GM12878 (cell line): ENCODE measurements around the gene ZNF620. TPM values are rescaled to one million over a fixed set of nuclear protein-coding genes. Genes with fewer than 3 reads are reported as not detected.
A peak's percentile ranks its signal among the peaks of the same experiment; 100 is the strongest.

Experiments used
- CBX5 ChIP-seq: sonication (generic); IDR thresholded peaks from 2 replicates; pipeline ENCODE4 v1.6.1; 2016; ENCODE audit warnings: low read depth, moderate library complexity, mild to moderate bottlenecking, inconsistent platforms
- CEBPZ ChIP-seq: fragments of 150-350 bp; IDR thresholded peaks from 2 replicates; pipeline ENCODE4 v1.6.1; 2016; ENCODE audit warnings: low read depth, low read length
- IKZF2 ChIP-seq, 2 experiments: fragments of 450-650 bp; IDR thresholded peaks; 2 replicates each; pipeline ENCODE4 v1.6.1; 2017; ENCODE audit warnings: mild to moderate bottlenecking in 2 of 2, moderate library complexity in 2 of 2
- KLF5 ChIP-seq: fragments of 450-650 bp; IDR thresholded peaks from 2 replicates; pipeline ENCODE4 v1.6.1; 2014; ENCODE audit warnings: mild to moderate bottlenecking; ENCODE audit not compliant: partially characterized antibody
- NBN ChIP-seq: fragments of 450-650 bp; IDR thresholded peaks from 2 replicates; pipeline ENCODE4 v1.6.1; 2016
- NKRF ChIP-seq: fragments of 450-650 bp; conservative IDR thresholded peaks from 2 replicates; pipeline ENCODE4 v1.6.1; 2017; ENCODE audit warnings: mild to moderate bottlenecking, moderate library complexity
- PKNOX1 ChIP-seq: fragments of 450-650 bp; IDR thresholded peaks from 2 replicates; pipeline ENCODE4 v1.6.1; 2016; ENCODE audit warnings: mild to moderate bottlenecking
- RELB ChIP-seq: fragments of 450-650 bp; IDR thresholded peaks from 2 replicates; pipeline ENCODE4 v1.6.1; 2017; ENCODE audit warnings: low read depth, mild to moderate bottlenecking, moderate library complexity
- REST ChIP-seq: IDR thresholded peaks from 2 replicates; pipeline ENCODE4 v1.6.1; 2012; ENCODE audit warnings: mild to moderate bottlenecking, low read depth, low read length
- SRF ChIP-seq, 2 experiments: IDR thresholded peaks; 2 replicates each; pipeline ENCODE4 v1.6.1; 2011; ENCODE audit warnings: low read depth in 2 of 2, low read length in 2 of 2, mild to moderate bottlenecking in 1 of 2, moderate library complexity in 1 of 2
- TAF1 ChIP-seq: IDR thresholded peaks from 2 replicates; pipeline ENCODE4 v1.6.1; 2011; ENCODE audit warnings: mild to moderate bottlenecking, low read depth, low read length, borderline replicate concordance
- polyA plus RNA-seq, 11 experiments: library from polyadenylated mRNA; depleted of rRNA in 4 of 11; unstranded in 6 of 11; stranded (reverse) in 5 of 11; fragments of >200 nt; fragmentation: Nextera tagmentation in 4 of 11; fragmentation: Illumina TruSeq in 1 of 11; extraction: Ambion mirVana in 4 of 11; extraction: Trizol in 1 of 11; gene quantifications; 1 replicate in 1 of 11; 2 replicates in 10 of 11; pipeline versions ENCODE4 v1.2.1 to v1.2.3, GENCODE V29; 2011 to 2016; ENCODE audit warnings: inconsistent platforms in 2 of 11, missing spikeins in 2 of 11, low read depth in 1 of 11
- total RNA-seq, 4 experiments: library from RNA; depleted of rRNA in 3 of 4; stranded (reverse); fragments of >200 nt in 3 of 4; fragmentation: Illumina TruSeq in 1 of 4; extraction: Trizol in 1 of 4; gene quantifications; 2 replicates each; pipeline versions ENCODE4 v1.2.1 to v1.2.3, GENCODE V29; 2013 to 2021

The ZNF620 gene
- total and polyA plus RNA-seq, 10 of the 15 experiments (the other 5 are each of a cell fraction or from before 2014, with no cell fraction given) = 1.3 to 4.3 (median 2.2) TPM

- TF ChIP-seq CEBPZ (no peak), NBN (0 out of 2 replicates have a peak, but pooled peaks have one; percentile 43), KLF5 (no peak), CBX5 (no peak), PKNOX1 (no peak), IKZF2 (IDR thresholded peaks at IDR 0.05) (peak; percentile 38 to 65; a peak in 3 of 4 replicates), NKRF (peak; percentile 61; the same call in 1 of the 2 replicates), SRF (IDR thresholded peaks at IDR 0.05; ENCODE audit: low read depth in 2 of 2, low read length in 2 of 2) (no peak), TAF1 (peak; percentile 78; the same call in 1 of the 2 replicates), REST (0 out of 2 replicates have a peak, but pooled peaks have one; percentile 12), RELB (peak; percentile 49; the same call in 1 of the 2 replicates)
Observed at GRCh38 chr3:40476478-40477470, 29.1 kb upstream of the ZNF620 start, which contains the start of gene ZNF619 (continued).
